GM18519 (cell line): ENCODE results near the gene TMEM120B.
"Not testable (repeated sequence)": the region's sequence is repeated elsewhere in the genome, so short reads cannot be mapped to it uniquely, and the experiment has no call there.

Source experiments
- ATAC-seq: cut with Tn5 transposase; IDR thresholded peaks from one replicate; pipeline ENCODE4 v1.9.1; 2021; ENCODE audit warnings: mild to moderate bottlenecking, moderate library complexity; ENCODE audit not compliant: unreplicated experiment, low FRiP score

TMEM120B gene

GRCh38 chr12:121708313-121709063 is 4.1 kb upstream of the TMEM120B start:
- no peak for ATAC-seq

- not testable (repeated sequence) for ATAC-seq
Observed at GRCh38 chr12:121709064-121709424, 3.5 kb upstream of the TMEM120B start.

- ATAC-seq: no peak
Observed at GRCh38 chr12:121709478-121709961, 3.0 kb upstream of the TMEM120B start.

- no peak for ATAC-seq
Observed at GRCh38 chr12:121711361-121712189, 977 bp upstream of the TMEM120B start.

GRCh38 chr12:121712190-121712460 is 427 bp upstream of the TMEM120B start:
- no peak for ATAC-seq

GRCh38 chr12:121713257-121713777 is 765 bp downstream of the TMEM120B start:
- ATAC-seq: no peak

GRCh38 chr12:121713793-121714192 is 1.2 kb downstream of the TMEM120B start:
- no peak for ATAC-seq

GRCh38 chr12:121715055-121715454 is 2.5 kb downstream of the TMEM120B start:
- not testable (repeated sequence) for ATAC-seq

- no peak for ATAC-seq
Observed at GRCh38 chr12:121715862-121716435, 3.4 kb downstream of the TMEM120B start.

- ATAC-seq: no peak
Observed at GRCh38 chr12:121717041-121717699, 4.6 kb downstream of the TMEM120B start.

- no peak for ATAC-seq
Observed at GRCh38 chr12:121718653-121719239, 6.2 kb downstream of the TMEM120B start.

- no peak for ATAC-seq
Observed at GRCh38 chr12:121719926-121720414, 7.4 kb downstream of the TMEM120B start.

GRCh38 chr12:121720762-121721161 is 8.2 kb downstream of the TMEM120B start:
- ATAC-seq: no peak

- ATAC-seq: no peak
Observed at GRCh38 chr12:121722511-121722910, 10.0 kb downstream of the TMEM120B start.

GRCh38 chr12:121723200-121723599 is 10.6 kb downstream of the TMEM120B start:
- ATAC-seq: no peak

GRCh38 chr12:121724925-121725324 is 12.4 kb downstream of the TMEM120B start:
- no peak for ATAC-seq

- ATAC-seq: no peak
Observed at GRCh38 chr12:121725423-121725822, 12.9 kb downstream of the TMEM120B start.

- no peak for ATAC-seq
Observed at GRCh38 chr12:121729021-121729420, 16.5 kb downstream of the TMEM120B start.

GRCh38 chr12:121731473-121731872 is 18.9 kb downstream of the TMEM120B start:
- ATAC-seq: no peak

- ATAC-seq: no peak
Observed at GRCh38 chr12:121733849-121734248, 21.3 kb downstream of the TMEM120B start.
